Measurements from ENCODE around the gene IL27RA. TPM values are rescaled to one million over a fixed set of nuclear protein-coding genes. Genes with fewer than 3 reads are reported as not detected.

IL27RA gene
- total and polyA plus RNA-seq, 2 donors (not counting 3 experiments of a cell fraction or from before 2014, with no cell fraction given): 1.6 to 4.5 TPM

GRCh38 chr19:14003251-14004055, 28.1 kb upstream of the IL27RA start:
- ChIA-PET CTCF (interaction anchor here (0.9 to 2.5 kb wide), 8 partner anchors 14 to 56 kb away, joined by 3 to 9 read pairs (median 4); partner anchors contain the start of genes DCAF15 and IL27RA), POLR2A (interaction anchor here (0.7 kb wide), 3 partner anchors 51 to 1223 kb away, joined by 3 to 5 read pairs (median 4); partner anchors contain the start of genes DCAF15 and JUNB)
- dilution Hi-C loops (cut with MboI; ENCODE audit: extremely low pct_ligation_motif_present, low sequenced_read_pairs): no loop called here
- DNase-seq (ENCODE audit: low read depth, low spot score): peak; percentile 28
- H3K4me1 ChIP-seq (ENCODE audit: control insufficient read depth, extremely low read depth, insufficient read depth, low read length): peaks cover 20% of the 10 kb centered on the region
- H3K9ac ChIP-seq (replicated peaks; ENCODE audit: extremely low read depth, insufficient read depth, low read length): peak overlapping the region; percentile 26
- no peak overlapping the region for H3K4me2 ChIP-seq (ENCODE audit: insufficient read depth, low read length)
- H2AFZ ChIP-seq (ENCODE audit: low read depth, low read length): no peak overlapping the region
- no peaks in the 10 kb centered on the region for H3K36me3 ChIP-seq (ENCODE audit: control insufficient read depth in 2 of 2, extremely low read depth in 1 of 2, insufficient read depth in 2 of 2, low read length in 2 of 2)
- H3K9me1 ChIP-seq (replicated peaks; ENCODE audit: control insufficient read depth, extremely low read depth, insufficient read depth, low read length): no peaks in the 10 kb centered on the region
- peaks cover 8% of the 10 kb centered on the region for H3K79me2 ChIP-seq (ENCODE audit: control insufficient read depth, insufficient read depth, low read length)
- FAIRE-seq: no peak
- TF ChIP-seq JUN (IDR thresholded peaks at IDR 0.05; ENCODE audit: borderline replicate concordance, insufficient read depth, insufficient read length, low read depth) (no peak), FOS (IDR thresholded peaks at IDR 0.05; ENCODE audit: borderline replicate concordance, insufficient read depth, low read length) (no peak), CTCF (IDR thresholded peaks at IDR 0.05; ENCODE audit: extremely low read depth in 1 of 2, insufficient read depth in 1 of 2, low read depth in 1 of 2, low read length in 2 of 2) (no peak), POLR2A (IDR thresholded peaks at IDR 0.05; ENCODE audit: low read depth, low read length) (no peak), EZH2 (IDR thresholded peaks at IDR 0.05; ENCODE audit: borderline replicate concordance, low read depth, low read length, severe bottlenecking) (no peak), MYC (IDR thresholded peaks at IDR 0.05; ENCODE audit: low read depth, low read length) (no peak), MAX (IDR thresholded peaks at IDR 0.05; ENCODE audit: insufficient read depth, insufficient read length) (no peak), GATA2 (IDR thresholded peaks at IDR 0.05; ENCODE audit: insufficient read depth, insufficient read length, low read depth, low read length) (no peak), POLR2AphosphoS5 (IDR thresholded peaks at IDR 0.05; ENCODE audit: insufficient read depth, low read depth, low read length) (no peak)
- H3K9me3 ChIP-seq (replicated peaks; ENCODE audit: control insufficient read depth, insufficient read depth, low read length): no peaks in the 10 kb centered on the region
- BruUV-seq (replicated peaks): no TSS peak
- intact Hi-C loops (cut with micrococcal nuclease): loop anchor here (2.0 kb wide), 1 partner anchor 77 kb away; no protein-coding TSS in a partner anchor
- no peak overlapping the region for H3K4me3 ChIP-seq (replicated peaks in 1 of 3; ENCODE audit: insufficient read depth in 1 of 3, low read depth in 1 of 3, low read length in 3 of 3)
- no peak overlapping the region for H3K27ac ChIP-seq (ENCODE audit: insufficient read depth, low read depth, low read length)
- no peaks in the 10 kb centered on the region for H3K27me3 ChIP-seq (ENCODE audit: control insufficient read depth in 2 of 2, insufficient read depth in 2 of 2, low read length in 2 of 2)
- H4K20me1 ChIP-seq (replicated peaks; ENCODE audit: control insufficient read depth, extremely low read depth, insufficient read depth, low read length): no peaks in the 10 kb centered on the region

All from endothelial cell of umbilical vein (primary cell).